Ectodermal cell (in vitro differentiated cells): ENCODE results near the gene FAAP100. TPM values are rescaled to one million over a fixed set of nuclear protein-coding genes. Genes with fewer than 3 reads are reported as not detected.

ENCODE experiments used
- H3K27ac ChIP-seq: 2 replicates; pipeline ENCODE4 v1.7.0; 2013; ENCODE audit warnings: mild to moderate bottlenecking, low read depth, low read length; ENCODE audit not compliant: insufficient read depth, poor library complexity, severe bottlenecking
- H3K27me3 ChIP-seq: 2 replicates; pipeline ENCODE4 v1.7.0; 2013; ENCODE audit warnings: mild to moderate bottlenecking, low read length; ENCODE audit not compliant: insufficient read depth, control insufficient read depth, poor library complexity, severe bottlenecking
- H3K36me3 ChIP-seq: one replicate; pipeline ENCODE4 v1.7.0; 2013; ENCODE audit warnings: low read length; ENCODE audit not compliant: control insufficient read depth, insufficient read depth
- H3K4me1 ChIP-seq: one replicate; pipeline ENCODE4 v1.7.0; 2013; ENCODE audit warnings: low read length; ENCODE audit not compliant: control insufficient read depth, insufficient read depth
- H3K4me3 ChIP-seq: 2 replicates; pipeline ENCODE4 v1.7.0; 2013; ENCODE audit warnings: low read depth, low read length, control low read depth; ENCODE audit not compliant: insufficient read depth
- H3K9me3 ChIP-seq: 2 replicates; pipeline ENCODE4 v1.7.0; 2013; ENCODE audit warnings: mild to moderate bottlenecking, low read length, moderate library complexity; ENCODE audit not compliant: control insufficient read depth
- WGBS, 2 experiments: methylation state at CpG; one replicate each; pipeline ENCODE4 v1.1.7; 2013; ENCODE audit warnings: missing lambda C conversion rate in 2 of 2; 5-methylcytosine and 5-hydroxymethylcytosine counted together
- polyA plus RNA-seq, 4 experiments: library from polyadenylated mRNA; stranded (reverse); fragments of 50-300 nt; gene quantifications; one replicate each; pipeline ENCODE4 v1.2.3, GENCODE V29; 2013

The FAAP100 gene, protein sequence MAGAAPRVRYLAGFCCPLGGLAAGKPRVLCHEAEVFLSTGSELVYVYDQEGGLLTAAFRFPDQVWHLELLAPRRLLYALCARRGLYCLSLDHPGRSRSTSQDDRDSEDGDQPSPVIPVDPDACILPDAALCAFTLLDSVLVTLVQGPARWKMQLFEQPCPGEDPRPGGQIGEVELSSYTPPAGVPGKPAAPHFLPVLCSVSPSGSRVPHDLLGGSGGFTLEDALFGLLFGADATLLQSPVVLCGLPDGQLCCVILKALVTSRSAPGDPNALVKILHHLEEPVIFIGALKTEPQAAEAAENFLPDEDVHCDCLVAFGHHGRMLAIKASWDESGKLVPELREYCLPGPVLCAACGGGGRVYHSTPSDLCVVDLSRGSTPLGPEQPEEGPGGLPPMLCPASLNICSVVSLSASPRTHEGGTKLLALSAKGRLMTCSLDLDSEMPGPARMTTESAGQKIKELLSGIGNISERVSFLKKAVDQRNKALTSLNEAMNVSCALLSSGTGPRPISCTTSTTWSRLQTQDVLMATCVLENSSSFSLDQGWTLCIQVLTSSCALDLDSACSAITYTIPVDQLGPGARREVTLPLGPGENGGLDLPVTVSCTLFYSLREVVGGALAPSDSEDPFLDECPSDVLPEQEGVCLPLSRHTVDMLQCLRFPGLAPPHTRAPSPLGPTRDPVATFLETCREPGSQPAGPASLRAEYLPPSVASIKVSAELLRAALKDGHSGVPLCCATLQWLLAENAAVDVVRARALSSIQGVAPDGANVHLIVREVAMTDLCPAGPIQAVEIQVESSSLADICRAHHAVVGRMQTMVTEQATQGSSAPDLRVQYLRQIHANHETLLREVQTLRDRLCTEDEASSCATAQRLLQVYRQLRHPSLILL
- 30.3 TPM for polyA plus RNA-seq (2013, experiment 1 of 4)
- 32.0 TPM for polyA plus RNA-seq (2013, experiment 2 of 4)
- polyA plus RNA-seq (2013, experiment 3 of 4) = 19.6 TPM
- 21.2 TPM for polyA plus RNA-seq (2013, experiment 4 of 4)

GRCh38 chr17:81552244-81553017 is at the start of gene FAAP100:
Gene FAAP100 (minus strand): TSS chr17:81552353. CDS start chr17:81552330, 23 bp downstream.
- Histone ChIP-seq H3K4me3 (peak within 1 kb of the TSS; percentile 79), H3K27ac (no peak within 1 kb of the TSS), H3K27me3 (no peaks in the 10 kb centered on the region), H3K4me1 (peaks cover 11% of the 10 kb centered on the region), H3K36me3 (peaks cover 13% of the 10 kb centered on the region), H3K9me3 (no peaks in the 10 kb centered on the region)
- WGBS, 2 experiments = 0 to 1% methylated on average over 85 of the region's 85 CpGs

DNA sequence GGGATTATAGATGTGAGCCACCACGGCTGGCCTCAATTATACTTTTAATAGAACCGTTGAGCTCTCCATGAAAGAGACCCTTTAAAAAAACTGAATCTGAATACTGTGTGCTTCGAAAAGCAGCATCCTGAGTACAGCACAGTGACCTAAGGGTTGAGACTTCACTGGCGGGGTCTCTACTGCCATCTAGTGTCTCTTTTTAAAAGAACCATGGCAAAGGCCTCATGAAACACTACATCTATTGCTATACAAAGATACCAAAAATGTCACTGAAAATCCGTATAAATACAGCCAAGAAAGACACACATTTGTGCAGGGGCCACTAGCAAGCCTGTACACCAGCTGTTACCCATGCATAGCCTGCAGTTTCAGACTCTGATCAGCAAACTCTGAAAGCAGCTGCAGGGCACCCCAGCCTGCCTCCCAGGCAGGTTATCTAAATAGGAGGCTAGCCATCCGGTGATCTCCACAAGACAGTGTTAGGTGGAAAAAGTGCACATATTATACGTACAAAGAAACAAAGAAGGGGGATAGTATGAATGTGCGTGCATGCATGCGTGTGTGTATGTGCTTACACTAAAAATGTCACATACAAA is 49.5 kb upstream of the FAAP100 start:
- WGBS, 2 experiments = 67 to 79% methylated on average over 8 to 9 of the region's 9 CpGs

GRCh38 chr17:81599719-81600486 is 47.8 kb upstream of the FAAP100 start:
- Histone ChIP-seq H3K27ac (no peak overlapping the region), H3K9me3 (no peaks in the 10 kb centered on the region), H3K27me3 (no peaks in the 10 kb centered on the region), H3K36me3 (peaks cover 24% of the 10 kb centered on the region), H3K4me3 (no peak overlapping the region), H3K4me1 (no peaks in the 10 kb centered on the region)
- WGBS, 2 experiments = 93 to 94% methylated on average over 10 of the region's 10 CpGs

More for the DNA sequence above, 49.5 kb upstream of the FAAP100 start:
- no peaks in the 10 kb centered on the region for H3K4me1 ChIP-seq
- H3K27ac ChIP-seq = no peak overlapping the region
- no peaks in the 10 kb centered on the region for H3K27me3 ChIP-seq
- no peaks in the 10 kb centered on the region for H3K9me3 ChIP-seq
- H3K36me3 ChIP-seq = peaks cover 28% of the 10 kb centered on the region
- no peak overlapping the region for H3K4me3 ChIP-seq

DNA sequence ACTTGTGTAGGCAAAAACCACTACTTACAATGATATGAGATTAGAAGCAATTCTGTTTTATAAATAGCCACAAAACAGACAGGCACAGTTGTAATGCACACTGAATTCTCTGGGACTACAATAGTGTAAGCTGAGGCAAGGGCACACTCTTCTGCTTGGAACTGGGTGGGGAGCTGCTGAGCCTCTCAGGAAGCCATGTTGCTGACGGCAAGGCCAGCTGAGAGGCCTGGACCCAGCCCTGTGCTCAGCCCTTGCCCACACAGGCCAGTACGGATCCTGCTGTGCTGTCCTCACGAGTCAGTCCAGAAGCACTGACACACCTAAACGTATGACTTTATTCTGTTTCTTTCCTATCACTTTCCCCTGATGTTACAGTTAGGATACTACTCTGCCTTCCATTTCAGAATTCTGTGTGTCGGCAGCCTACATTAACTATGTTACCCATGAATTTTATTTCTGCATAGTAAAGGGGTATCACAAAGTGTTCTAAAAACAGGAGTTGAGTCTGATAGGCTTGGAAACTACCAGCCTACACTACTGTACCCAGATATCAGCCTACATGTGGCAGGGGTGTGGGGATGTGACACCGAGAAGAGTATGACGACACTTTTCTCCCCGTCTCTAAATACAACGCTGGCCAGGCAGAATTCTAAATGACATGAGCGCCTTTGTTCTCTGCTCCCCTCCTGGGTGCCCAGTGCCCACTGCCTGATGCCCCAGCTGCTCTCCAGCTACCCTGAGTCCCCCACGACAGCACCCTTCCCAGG is 41.1 kb upstream of the FAAP100 start:
- H3K4me1 ChIP-seq = no peaks in the 10 kb centered on the region
- H3K27ac ChIP-seq = no peak overlapping the region
- H3K36me3 ChIP-seq = peaks cover 35% of the 10 kb centered on the region
- no peaks in the 10 kb centered on the region for H3K27me3 ChIP-seq
- H3K4me3 ChIP-seq = no peak overlapping the region
- 94 to 95% methylated on average over 10 to 11 of the region's 11 CpGs for WGBS, 2 experiments
- no peaks in the 10 kb centered on the region for H3K9me3 ChIP-seq

GRCh38 chr17:81591971-81592370 is 39.8 kb upstream of the FAAP100 start:
- Histone ChIP-seq H3K4me1 (no peaks in the 10 kb centered on the region), H3K4me3 (no peak overlapping the region), H3K27me3 (no peaks in the 10 kb centered on the region), H3K27ac (no peak overlapping the region), H3K9me3 (no peaks in the 10 kb centered on the region), H3K36me3 (peaks cover 38% of the 10 kb centered on the region)
- WGBS, 2 experiments = 96% methylated on average over 14 of the region's 14 CpGs

GRCh38 chr17:81590121-81590520 is 38.0 kb upstream of the FAAP100 start:
- Histone ChIP-seq H3K27me3 (no peaks in the 10 kb centered on the region), H3K4me3 (no peak overlapping the region), H3K36me3 (peaks cover 47% of the 10 kb centered on the region), H3K27ac (no peak overlapping the region), H3K4me1 (no peaks in the 10 kb centered on the region), H3K9me3 (no peaks in the 10 kb centered on the region)
- WGBS, 2 experiments = 96 to 97% methylated on average over 8 of the region's 8 CpGs

- Histone ChIP-seq H3K9me3 (no peaks in the 10 kb centered on the region), H3K4me1 (no peaks in the 10 kb centered on the region), H3K36me3 (peaks cover 47% of the 10 kb centered on the region), H3K27me3 (no peaks in the 10 kb centered on the region), H3K27ac (no peak overlapping the region), H3K4me3 (no peak overlapping the region)
- 94 to 95% methylated on average over 5 of the region's 5 CpGs for WGBS, 2 experiments
Observed at GRCh38 chr17:81589612-81590011, 37.5 kb upstream of the FAAP100 start.

- WGBS, 2 experiments = 91 to 97% methylated on average over 4 of the region's 4 CpGs
- no peaks in the 10 kb centered on the region for H3K27me3 ChIP-seq
- no peaks in the 10 kb centered on the region for H3K4me1 ChIP-seq
- H3K4me3 ChIP-seq = no peak overlapping the region
- H3K36me3 ChIP-seq = peaks cover 59% of the 10 kb centered on the region
- no peaks in the 10 kb centered on the region for H3K9me3 ChIP-seq
- no peak overlapping the region for H3K27ac ChIP-seq
Observed at GRCh38 chr17:81586096-81586495, 33.9 kb upstream of the FAAP100 start.
